Heart right ventricle (tissue), 16 donors: ENCODE results near the gene PTPN2. TPM values are rescaled to one million over a fixed set of nuclear protein-coding genes. Genes with fewer than 3 reads are reported as not detected.

Source experiments
- ATAC-seq, 8 donors: fragments of 200-7000 bp; cut with Tn5 transposase; one replicate each; pipeline ENCODE4 v1.9.1; 2020; ENCODE audit warnings: mild to moderate bottlenecking in 8 of 8, moderate library complexity in 8 of 8, moderate number of reproducible peaks in 1 of 8
- DNase-seq, 2 donors: peaks; one replicate each; pipeline ENCODE4 v3.0.0-alpha.2; 2020
- H3K27ac ChIP-seq, 10 donors: fragments of 200-600 bp; sonication (generic) in 2 of 10; one replicate each; pipeline versions ENCODE4 v1.5.0 to v1.8.0; 2020 to 2022; ENCODE audit warnings: mild to moderate bottlenecking in 3 of 10
- H3K27me3 ChIP-seq, 7 donors: fragments of 200-600 bp; one replicate each; pipeline ENCODE4 v1.8.0; 2021 to 2022; ENCODE audit warnings: mild to moderate bottlenecking in 2 of 7
- H3K36me3 ChIP-seq, 9 donors: fragments of 200-600 bp; sonication (generic) in 1 of 9; one replicate each; pipeline versions ENCODE4 v1.5.0 to v1.8.0; 2020 to 2022; ENCODE audit warnings: mild to moderate bottlenecking in 2 of 9
- H3K4me1 ChIP-seq, 9 donors: fragments of 200-600 bp; sonication (generic) in 1 of 9; one replicate each; pipeline versions ENCODE4 v1.5.0 to v1.8.0; 2020 to 2022; ENCODE audit warnings: mild to moderate bottlenecking in 4 of 9
- H3K4me3 ChIP-seq, 10 donors: fragments of 200-600 bp; sonication (generic) in 2 of 10; one replicate each; pipeline versions ENCODE4 v1.5.0 to v1.8.0; 2020 to 2022; ENCODE audit warnings: mild to moderate bottlenecking in 7 of 10, moderate library complexity in 2 of 10
- H3K9me3 ChIP-seq, 11 donors: fragments of 200-600 bp in 10 of 11; sonication (generic) in 2 of 11; one replicate each; pipeline versions ENCODE4 v1.5.0 to v1.8.0; 2013 to 2022; ENCODE audit warnings: mild to moderate bottlenecking in 2 of 11, control low read depth in 1 of 11, moderate library complexity in 1 of 11
- CTCF ChIP-seq, 9 donors: fragments of 200-600 bp; sonication (generic) in 2 of 9; IDR thresholded peaks; one replicate each; pipeline versions ENCODE4 v1.5.0 to v1.8.0; 2021 to 2022; ENCODE audit warnings: antibody characterized with exemption in 9 of 9, mild to moderate bottlenecking in 5 of 9, moderate library complexity in 1 of 9
- WGBS, 2 donors: extraction: QIAGEN DNeasy Blood & Tissue Kit; methylation state at CpG; one replicate each; pipeline ENCODE4 v1.1.7; 2013; ENCODE audit warnings: inconsistent platforms in 1 of 2; 5-methylcytosine and 5-hydroxymethylcytosine counted together
- intact Hi-C, 10 donors: fragments of 100-400 bp; cut with DNase I; formaldehyde crosslinking; loops; one replicate each; pipeline versions ENCODE4 v1.11.1 to v1.14.2; 2022
- polyA plus RNA-seq, 2 donors: library from polyadenylated mRNA; stranded (reverse); fragments of 200-250 nt; gene quantifications; one replicate each; pipeline ENCODE4 v1.2.3, GENCODE V29; 2013
- total RNA-seq, 10 donors: library from RNA; stranded (reverse); fragmentation: NEBNext Ultra II Directional in 3 of 10; extraction: Animal tissue kit (Norgen Biotek cat#: 25700) in 3 of 10; gene quantifications; one replicate each; pipeline versions ENCODE4 v1.2.1 to v1.2.4, GENCODE V29; 2021 to 2023
- donor health status: Arrhythmogenic right ventricular cardiomyopathy.
- donor health status: ischemic (EF 13 %, LVEDD 7.1; RV severe dilation, severe dysfunction).
- donor health status: healthy with polysubstance abuse.
- donor health status: DM: no; HTN: yes; CAD: no.
- donor health status: DM: no; HTN: no; CAD: no.
- donor health status: ischemic (EF 25% LVEDD 6.9; RV normal size, moderate dysfunction).
- donor health status: ischemic (EF 25% LVEDD 5.7; RV mildly dilated, moderate dysfunction).
- donor health status: healthy.
- donor health status: DM: yes; HTN: yes; CAD: no.
- donor health status: Ischemic cardiomyopathy.
- donor health status: ischemic (EF 35%, LVEDD 5.7; RV mildly dilated, moderate dysfunction).
- donor health status: nonischemic (EF 11% LVEDD 7.7; RV severe dilation, severe dysfunction).
- donor health status: DM: yes; HTN: yes; CAD: no.
- donor health status: PGD.
- donor health status: ischemic (EF 29% LVEDD 5.4; RV normal size, mild dysfunction).
- donor health status: nonischemic (EF 23%, LVEDD 6.1; RV moderate dilation, normal function).

PTPN2 gene
- total and polyA plus RNA-seq, 12 donors = 10.5 to 19.5 (median 13.5) TPM

DNA sequence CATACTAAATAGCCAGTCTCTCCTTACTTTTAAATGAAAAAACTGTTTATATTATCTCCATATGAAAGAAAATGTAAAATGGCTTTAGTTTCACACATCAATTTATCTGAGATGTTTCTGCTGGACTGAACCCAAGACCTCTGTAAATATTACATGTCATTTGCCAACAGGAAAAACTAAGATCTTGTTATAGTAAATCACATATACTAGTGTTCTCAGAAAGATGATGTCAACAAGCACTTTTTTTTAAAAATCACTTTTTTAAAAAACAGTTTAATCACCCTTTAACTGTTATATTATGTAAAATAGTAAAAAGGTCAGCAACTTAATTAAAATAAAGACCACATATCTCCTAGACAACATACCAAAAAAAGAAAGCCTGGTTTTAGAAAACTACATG lies 46.3 kb downstream of the PTPN2 start:
- DNase-seq (no peak), ATAC-seq (no peak)
- H3K4me1 ChIP-seq = peaks cover 0 to 53% (median 7%) of the 10 kb centered on the region in 9 donors
- peaks cover 0 to 44% (median 5%) of the 10 kb centered on the region in 9 donors for H3K36me3 ChIP-seq
- H3K27me3 ChIP-seq = no peaks in the 10 kb centered on the region
- TF ChIP-seq CTCF (IDR thresholded peaks at IDR 0.05) = no peak
- H3K9me3 ChIP-seq = no peaks in the 10 kb centered on the region
- peak overlapping the region in 5 of 10 donors; percentile 4 to 88 (median 18) for H3K27ac ChIP-seq
- intact Hi-C loops = no loop called here
- peak overlapping the region in 1 of 10 donors; percentile 15 for H3K4me3 ChIP-seq

DNA sequence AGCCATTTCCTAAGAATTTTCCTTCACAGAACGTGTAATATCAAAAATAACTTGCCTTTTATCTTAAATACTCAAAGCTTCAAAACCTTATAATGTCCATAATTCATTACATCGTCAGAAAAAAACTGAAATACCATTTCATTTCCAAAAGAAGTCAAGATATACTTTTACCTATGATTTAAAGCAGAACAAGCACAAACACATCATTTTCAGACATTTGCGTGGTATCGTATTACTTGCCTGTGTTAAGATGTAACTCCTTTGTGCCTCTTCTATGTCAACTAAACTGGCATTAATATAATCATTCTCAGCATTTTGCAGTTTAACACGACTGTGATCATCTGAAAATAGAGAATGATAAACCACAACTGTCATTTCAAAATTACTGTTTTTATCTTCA lies 47.5 kb downstream of the PTPN2 start:
- Histone ChIP-seq H3K4me1 (peaks cover 0 to 47% (median 7%) of the 10 kb centered on the region in 9 donors), H3K27me3 (no peaks in the 10 kb centered on the region), H3K4me3 (no peak overlapping the region), H3K27ac (peak overlapping the region in 1 of 10 donors; percentile 88), H3K9me3 (no peaks in the 10 kb centered on the region), H3K36me3 (peaks cover 0 to 55% (median 5%) of the 10 kb centered on the region in 9 donors)
- TF ChIP-seq CTCF (IDR thresholded peaks at IDR 0.05) = no peak
- DNase-seq (no peak), ATAC-seq (no peak)
- intact Hi-C loops = no loop called here
- WGBS, 2 donors = 90 to 93% methylated on average over 5 of the region's 5 CpGs

- TF ChIP-seq CTCF (IDR thresholded peaks at IDR 0.05) = no peak
- Histone ChIP-seq H3K4me1 (no peaks in the 10 kb centered on the region), H3K27ac (no peak overlapping the region), H3K9me3 (peaks cover 0 to 21% (median 12%) of the 10 kb centered on the region in 11 donors), H3K27me3 (no peaks in the 10 kb centered on the region), H3K4me3 (no peak overlapping the region), H3K36me3 (peaks cover 0 to 98% (median 21%) of the 10 kb centered on the region in 9 donors)
- DNase-seq (no peak), ATAC-seq (no peak)
- 97 to 100% methylated on average over 4 of the region's 4 CpGs for WGBS, 2 donors
- intact Hi-C loops = no loop called here
Observed at GRCh38 chr18:12828116-12829051, 55.7 kb downstream of the PTPN2 start.

- no peak overlapping the region for H3K27ac ChIP-seq
- no peaks in the 10 kb centered on the region for H3K27me3 ChIP-seq
- H3K36me3 ChIP-seq = peaks cover 0 to 98% (median 21%) of the 10 kb centered on the region in 9 donors
- TF ChIP-seq CTCF (IDR thresholded peaks at IDR 0.05) = no peak
- H3K9me3 ChIP-seq = peaks cover 0 to 21% (median 12%) of the 10 kb centered on the region in 11 donors
- DNase-seq = no peak
- no peak for ATAC-seq
- no peaks in the 10 kb centered on the region for H3K4me1 ChIP-seq
- no peak overlapping the region for H3K4me3 ChIP-seq
- WGBS, 2 donors = 97 to 99% methylated on average over 3 of the region's 3 CpGs
- intact Hi-C loops = no loop called here
Observed at GRCh38 chr18:12827588-12827987, 56.4 kb downstream of the PTPN2 start.
